GM12878 (cell line): Measurements from ENCODE around the gene DAAM1. TPM values are rescaled to one million over a fixed set of nuclear protein-coding genes. Genes with fewer than 3 reads are reported as not detected.

Experiments
- ATAC-seq: fragments of 200-7000 bp; cut with Tn5 transposase; 3 replicates; pipeline ENCODE4 v1.9.1; 2020; ENCODE audit warnings: mild to moderate bottlenecking, moderate library complexity
- BruUV-seq: library from RNA; stranded (reverse); fragments of 400-500 nt; replicated peaks from 2 replicates; lab custom pipeline; 2021; lab: Mats Ljungman, UMichigan
- CTCF ChIA-PET: fragments of 300-600 bp; sonication (Branson Sonifier 250); formaldehyde crosslinking; extraction: SDS; loops from one replicate; lab custom pipeline; 2021; ENCODE audit warnings: inconsistent platforms; lab: Yijun Ruan, JAX
- POLR2A ChIA-PET: fragments of 350-600 bp; formaldehyde crosslinking; extraction: SDS; loops from one replicate; lab custom pipeline; 2021; ENCODE audit warnings: inconsistent platforms; lab: Charles Lee
- RAD21 ChIA-PET: fragments of 300-600 bp; sonication (Branson Sonifier 250); formaldehyde crosslinking; loops from one replicate; lab custom pipeline; 2023; ENCODE audit warnings: antibody characterized with exemption; ENCODE audit not compliant: unreplicated experiment; lab: Charles Lee
- SMC1A ChIA-PET: fragments of 300-600 bp; sonication (Branson Sonifier 250); formaldehyde crosslinking; loops from one replicate; lab custom pipeline; 2023; ENCODE audit not compliant: unreplicated experiment, uncharacterized antibody; lab: Charles Lee
- DNase-seq: peaks from one replicate; pipeline ENCODE4 v3.0.0-alpha.2; 2011; ENCODE audit warnings: low read depth, low spot score
- FAIRE-seq: peaks from 3 replicates; lab custom pipeline; 2011; peaks lifted over from hg19 to GRCh38; lab: Jason Lieb, UNC
- H2AFZ ChIP-seq: 2 replicates; pipeline ENCODE4 v1.6.0; 2011; ENCODE audit warnings: low read depth, low read length, control low read depth; ENCODE audit not compliant: control insufficient read depth
- H3K27ac ChIP-seq: 2 replicates; pipeline ENCODE4 v1.5.1; 2011; ENCODE audit warnings: control low read depth; ENCODE audit not compliant: control insufficient read depth, insufficient read depth
- H3K27me3 ChIP-seq, 2 experiments: replicated peaks in 1 of 2; 2 replicates each; pipeline versions ENCODE4 v1.6.0 to v1.6.1; 2011; ENCODE audit warnings: low read length in 1 of 2; ENCODE audit not compliant: control insufficient read depth in 2 of 2, insufficient read depth in 2 of 2
- H3K36me3 ChIP-seq, 2 experiments: 2 replicates each; pipeline ENCODE4 v1.5.1; 2011; ENCODE audit warnings: low read length in 1 of 2; ENCODE audit not compliant: control insufficient read depth in 2 of 2, insufficient read depth in 2 of 2
- H3K4me1 ChIP-seq: 2 replicates; pipeline ENCODE4 v1.6.1; 2011; ENCODE audit warnings: mild to moderate bottlenecking, low read length, moderate library complexity, mixed read lengths; ENCODE audit not compliant: control insufficient read depth, insufficient read depth
- H3K4me2 ChIP-seq: 2 replicates; pipeline ENCODE4 v1.6.0; 2011; ENCODE audit warnings: control low read depth; ENCODE audit not compliant: control insufficient read depth, insufficient read depth
- H3K4me3 ChIP-seq: fragments of 200-600 bp; sonication (generic); 2 replicates; pipeline ENCODE4 v1.5.1; 2016
- H3K79me2 ChIP-seq: 2 replicates; pipeline ENCODE4 v1.6.0; 2011; ENCODE audit warnings: low read length; ENCODE audit not compliant: control insufficient read depth, insufficient read depth
- H3K9ac ChIP-seq: 2 replicates; pipeline ENCODE4 v1.8.0; 2011; ENCODE audit warnings: low read length, control low read depth, mixed read lengths; ENCODE audit not compliant: control insufficient read depth, insufficient read depth
- H3K9me3 ChIP-seq: replicated peaks from 3 replicates; pipeline ENCODE4 v1.5.1; 2011; ENCODE audit warnings: mild to moderate bottlenecking, low read length; ENCODE audit not compliant: control insufficient read depth, insufficient read depth
- H4K20me1 ChIP-seq: 2 replicates; pipeline ENCODE4 v1.6.0; 2011; ENCODE audit not compliant: control insufficient read depth, insufficient read depth
- CEBPB ChIP-seq, 2 experiments: fragments of 150-350 bp in 1 of 2; IDR thresholded peaks; 2 replicates each; pipeline ENCODE4 v1.6.1; 2012 to 2014; ENCODE audit warnings: low read depth in 2 of 2, low read length in 2 of 2, borderline replicate concordance in 1 of 2, inconsistent platforms in 1 of 2
- EGR1 ChIP-seq, 2 experiments: IDR thresholded peaks; 1 replicate in 1 of 2; 2 replicates in 1 of 2; pipeline ENCODE4 v1.6.1; 2011 to 2012; ENCODE audit warnings: low read depth in 2 of 2, low read length in 2 of 2, borderline replicate concordance in 1 of 2, mild to moderate bottlenecking in 1 of 2, moderate library complexity in 1 of 2
- GABPA ChIP-seq: IDR thresholded peaks from 2 replicates; pipeline ENCODE4 v1.6.1; 2014; ENCODE audit warnings: antibody characterized with exemption, low read depth, mild to moderate bottlenecking, inconsistent platforms
- JUNB ChIP-seq: IDR thresholded peaks from 2 replicates; pipeline ENCODE4 v1.6.1; 2016; ENCODE audit warnings: antibody characterized with exemption, mild to moderate bottlenecking
- JUND ChIP-seq: IDR thresholded peaks from 2 replicates; pipeline ENCODE4 v1.6.1; 2012; ENCODE audit warnings: low read depth, mild to moderate bottlenecking, low read length, improper control_type of control experiment, moderate library complexity
- NBN ChIP-seq: fragments of 450-650 bp; IDR thresholded peaks from 2 replicates; pipeline ENCODE4 v1.6.1; 2016
- NFXL1 ChIP-seq: fragments of 450-650 bp; IDR thresholded peaks from 2 replicates; pipeline ENCODE4 v1.6.1; 2017; ENCODE audit warnings: antibody characterized with exemption, mild to moderate bottlenecking, borderline replicate concordance
- ZBTB40 ChIP-seq: fragments of 450-650 bp; IDR thresholded peaks from 2 replicates; pipeline ENCODE4 v1.6.1; 2016; ENCODE audit warnings: mild to moderate bottlenecking, moderate library complexity, borderline replicate concordance
- in situ Hi-C: fragments of 300-500 bp; cut with MboI; formaldehyde crosslinking; loops from 9 replicates; pipeline ENCODE4 v1.14.3; 2018; ENCODE audit warnings: mixed read lengths
- intact Hi-C: fragments of 100-400 bp; cut with micrococcal nuclease; formaldehyde crosslinking; loops from one replicate; pipeline ENCODE4 v1.14.2; 2022; ENCODE audit not compliant: unreplicated experiment
- polyA plus RNA-seq, 11 experiments: library from polyadenylated mRNA; depleted of rRNA in 4 of 11; unstranded in 6 of 11; stranded (reverse) in 5 of 11; fragments of >200 nt; fragmentation: Nextera tagmentation in 4 of 11; fragmentation: Illumina TruSeq in 1 of 11; extraction: Ambion mirVana in 4 of 11; extraction: Trizol in 1 of 11; gene quantifications; 1 replicate in 1 of 11; 2 replicates in 10 of 11; pipeline versions ENCODE4 v1.2.1 to v1.2.3, GENCODE V29; 2011 to 2016; ENCODE audit warnings: inconsistent platforms in 2 of 11, missing spikeins in 2 of 11, low read depth in 1 of 11
- total RNA-seq, 4 experiments: library from RNA; depleted of rRNA in 3 of 4; stranded (reverse); fragments of >200 nt in 3 of 4; fragmentation: Illumina TruSeq in 1 of 4; extraction: Trizol in 1 of 4; gene quantifications; 2 replicates each; pipeline versions ENCODE4 v1.2.1 to v1.2.3, GENCODE V29; 2013 to 2021

Gene DAAM1
- total and polyA plus RNA-seq, 10 of the 15 experiments (the other 5 are each of a cell fraction or from before 2014, with no cell fraction given): 13.8 to 32.4 (median 24.2) TPM

- TF ChIP-seq ZBTB40 (no peak), JUNB (no peak)
- TF ChIP-seq, all 136 proteins: peak for 0
These were observed 20.5 kb downstream of the DAAM1 start (continued) for GRCh38 chr14:59208954-59209353.

GRCh38 chr14:59210621-59211020 is 22.2 kb downstream of the DAAM1 start:
- peaks cover 5% of the 10 kb centered on the region for H3K79me2 ChIP-seq
- H4K20me1 ChIP-seq: no peaks in the 10 kb centered on the region; the same call in 1 of the 2 replicates
- H3K27me3 ChIP-seq: no peaks in the 10 kb centered on the region
- ATAC-seq (no peak), DNase-seq (no peak), FAIRE-seq (no peak)
- intact Hi-C loops: no loop called here
- peaks cover 23% of the 10 kb centered on the region for H3K4me1 ChIP-seq
- no peak overlapping the region for H3K9ac ChIP-seq
- POLR2A ChIA-PET: no interaction called here
- in situ Hi-C loops: no loop called here
- BruUV-seq: no TSS peak
- H3K4me2 ChIP-seq: no peak overlapping the region
- H3K9me3 ChIP-seq: no peaks in the 10 kb centered on the region
- no peak for TF ChIP-seq NFXL1
- TF ChIP-seq GABPA: no peak
- no peak for TF ChIP-seq CEBPB (IDR thresholded peaks at IDR 0.05; ENCODE audit: borderline replicate concordance in 1 of 2, low read depth in 2 of 2, low read length in 2 of 2)
- TF ChIP-seq NBN: no peak
- no peak for TF ChIP-seq EGR1 (IDR thresholded peaks at IDR 0.05; ENCODE audit: borderline replicate concordance in 1 of 2, low read depth in 2 of 2, low read length in 2 of 2)
- TF ChIP-seq JUND: no peak
- no peak overlapping the region for H3K27ac ChIP-seq
- no peak overlapping the region for H2AFZ ChIP-seq
- H3K36me3 ChIP-seq: no peaks in the 10 kb centered on the region
- RAD21 ChIA-PET: interaction anchor here (1.3 kb wide), 1 partner anchor 35 kb away, joined by 4 read pairs; no protein-coding TSS in a partner anchor
- CTCF ChIA-PET: interaction anchor here (1.4 kb wide), 1 partner anchor 30 kb away, joined by 3 read pairs; no protein-coding TSS in a partner anchor
- SMC1A ChIA-PET: interaction anchor here (1.4 to 3.4 kb wide), 5 partner anchors 9 to 38 kb away, joined by 3 to 13 read pairs (median 8); no protein-coding TSS in a partner anchor
- no peak overlapping the region for H3K4me3 ChIP-seq
